Parathyroid adenoma (tissue), 2 donors: Measurements from ENCODE around the gene RGS6.

Source experiments
- H2AFZ ChIP-seq: fragments of 300-600 bp; sonication (generic); one replicate; pipeline ENCODE4 v1.7.0; 2017; ENCODE audit warnings: antibody characterized with exemption, mild to moderate bottlenecking
- H3K27ac ChIP-seq: fragments of 300-600 bp; sonication (generic); one replicate; pipeline ENCODE4 v1.7.0; 2017
- H3K27me3 ChIP-seq: fragments of 300-600 bp; sonication (generic); one replicate; pipeline ENCODE4 v1.7.0; 2017; ENCODE audit warnings: low read length; ENCODE audit not compliant: control insufficient read depth, insufficient read depth
- H3K36me3 ChIP-seq: fragments of 300-600 bp; sonication (generic); one replicate; pipeline ENCODE4 v1.7.0; 2017; ENCODE audit warnings: low read length; ENCODE audit not compliant: control insufficient read depth, insufficient read depth
- H3K4me1 ChIP-seq: fragments of 300-600 bp; sonication (generic); one replicate; pipeline ENCODE4 v1.7.0; 2017; ENCODE audit warnings: control low read depth
- H3K4me2 ChIP-seq: fragments of 300-600 bp; sonication (generic); one replicate; pipeline ENCODE4 v1.7.0; 2017; ENCODE audit warnings: low read length
- H3K4me3 ChIP-seq: fragments of 300-600 bp; sonication (generic); one replicate; pipeline ENCODE4 v1.7.0; 2017; ENCODE audit warnings: low read depth, low read length
- H3K79me2 ChIP-seq: fragments of 300-600 bp; sonication (generic); one replicate; pipeline ENCODE4 v1.7.0; 2017; ENCODE audit warnings: control low read depth
- H3K9ac ChIP-seq: fragments of 300-600 bp; sonication (generic); one replicate; pipeline ENCODE4 v1.7.0; 2017; ENCODE audit warnings: mild to moderate bottlenecking
- H3K9me3 ChIP-seq: fragments of 300-600 bp; sonication (generic); one replicate; pipeline ENCODE4 v1.7.0; 2017; ENCODE audit warnings: low read length; ENCODE audit not compliant: control insufficient read depth
- TF ChIP-seq, protein P1 (sequence below): fragments of 300-600 bp; sonication (generic); IDR thresholded peaks from one replicate; pipeline ENCODE4 v1.7.0; 2017; ENCODE audit warnings: antibody characterized with exemption, mild to moderate bottlenecking
- donor health status: primary hyperparathyroidism.

RGS6 gene

DNA sequence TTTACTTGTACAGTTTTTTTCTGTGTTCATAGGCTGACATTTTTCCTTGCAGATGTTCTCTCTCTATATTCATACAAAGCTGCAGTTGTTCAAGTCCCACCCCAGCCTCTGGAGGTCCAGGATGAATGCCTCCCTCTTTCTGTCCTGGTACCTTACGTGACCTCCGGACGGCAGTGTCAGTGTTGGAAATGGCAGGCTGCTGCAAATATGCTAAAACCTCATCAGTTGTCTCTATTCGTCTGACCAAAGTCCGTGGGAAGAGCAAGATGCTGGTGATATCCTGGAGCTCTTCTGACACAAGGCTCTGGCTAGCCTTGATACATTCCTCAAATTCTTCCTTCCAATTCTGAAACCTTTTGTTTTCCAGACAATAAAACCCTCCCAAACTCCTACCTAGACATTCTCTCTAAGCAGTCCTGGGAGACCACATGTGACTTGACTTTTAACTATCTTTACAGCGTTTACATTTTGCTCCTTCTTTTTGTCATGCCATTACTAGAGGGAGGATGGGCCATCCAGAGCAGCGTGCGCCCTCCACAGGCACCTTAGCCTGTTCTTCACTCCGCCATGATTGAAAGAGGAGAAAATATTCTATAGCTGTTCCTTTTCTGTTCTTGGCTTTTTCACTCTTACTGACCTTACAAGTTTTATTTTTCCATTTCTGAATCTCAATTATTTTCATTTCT, 143.6 kb downstream of the RGS6 start:
- Histone ChIP-seq H3K79me2 (no peaks in the 10 kb centered on the region), H3K9me3 (no peaks in the 10 kb centered on the region), H3K36me3 (no peaks in the 10 kb centered on the region), H3K27me3 (no peaks in the 10 kb centered on the region), H3K4me1 (no peaks in the 10 kb centered on the region), H3K9ac (no peak overlapping the region), H3K4me2 (no peak overlapping the region), H3K27ac (no peak overlapping the region), H2AFZ (no peak overlapping the region), H3K4me3 (no peak overlapping the region)
- TF ChIP-seq, protein P1, sequence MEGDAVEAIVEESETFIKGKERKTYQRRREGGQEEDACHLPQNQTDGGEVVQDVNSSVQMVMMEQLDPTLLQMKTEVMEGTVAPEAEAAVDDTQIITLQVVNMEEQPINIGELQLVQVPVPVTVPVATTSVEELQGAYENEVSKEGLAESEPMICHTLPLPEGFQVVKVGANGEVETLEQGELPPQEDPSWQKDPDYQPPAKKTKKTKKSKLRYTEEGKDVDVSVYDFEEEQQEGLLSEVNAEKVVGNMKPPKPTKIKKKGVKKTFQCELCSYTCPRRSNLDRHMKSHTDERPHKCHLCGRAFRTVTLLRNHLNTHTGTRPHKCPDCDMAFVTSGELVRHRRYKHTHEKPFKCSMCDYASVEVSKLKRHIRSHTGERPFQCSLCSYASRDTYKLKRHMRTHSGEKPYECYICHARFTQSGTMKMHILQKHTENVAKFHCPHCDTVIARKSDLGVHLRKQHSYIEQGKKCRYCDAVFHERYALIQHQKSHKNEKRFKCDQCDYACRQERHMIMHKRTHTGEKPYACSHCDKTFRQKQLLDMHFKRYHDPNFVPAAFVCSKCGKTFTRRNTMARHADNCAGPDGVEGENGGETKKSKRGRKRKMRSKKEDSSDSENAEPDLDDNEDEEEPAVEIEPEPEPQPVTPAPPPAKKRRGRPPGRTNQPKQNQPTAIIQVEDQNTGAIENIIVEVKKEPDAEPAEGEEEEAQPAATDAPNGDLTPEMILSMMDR = no peak

GRCh38 chr14:72081137-72081536, 148.9 kb downstream of the RGS6 start:
- Histone ChIP-seq H3K9me3 (no peaks in the 10 kb centered on the region), H3K36me3 (no peaks in the 10 kb centered on the region), H3K4me1 (no peaks in the 10 kb centered on the region), H3K27ac (no peak overlapping the region), H3K4me2 (no peak overlapping the region), H3K27me3 (no peaks in the 10 kb centered on the region), H3K79me2 (no peaks in the 10 kb centered on the region), H3K9ac (no peak overlapping the region), H3K4me3 (no peak overlapping the region), H2AFZ (no peak overlapping the region)
- TF ChIP-seq, protein P1 = no peak

DNA sequence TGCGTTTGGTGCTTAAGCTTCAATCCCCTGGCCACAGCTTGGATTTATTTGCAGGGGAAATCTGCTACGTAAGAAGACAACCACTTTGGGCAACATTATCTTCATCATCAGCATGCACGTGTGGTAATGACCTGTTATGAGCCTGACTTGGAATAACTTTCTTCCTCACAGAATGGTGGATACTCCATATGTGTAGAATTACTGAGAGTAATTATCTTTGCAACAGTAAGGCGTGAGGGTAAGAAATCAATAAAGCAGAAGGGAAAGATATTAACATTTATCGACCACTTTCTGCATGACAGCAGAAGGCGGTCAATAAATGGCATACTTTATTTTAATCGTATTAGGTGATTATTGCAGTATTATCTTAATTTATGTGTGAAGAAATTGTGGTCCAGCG, 152.7 kb downstream of the RGS6 start:
- Histone ChIP-seq H2AFZ (no peak overlapping the region), H3K27ac (no peak overlapping the region), H3K4me3 (no peak overlapping the region), H3K79me2 (no peaks in the 10 kb centered on the region), H3K9ac (no peak overlapping the region), H3K36me3 (no peaks in the 10 kb centered on the region), H3K4me2 (no peak overlapping the region), H3K27me3 (no peaks in the 10 kb centered on the region), H3K9me3 (no peaks in the 10 kb centered on the region), H3K4me1 (no peaks in the 10 kb centered on the region)
- TF ChIP-seq, protein P1 = no peak

- Histone ChIP-seq H3K36me3 (no peaks in the 10 kb centered on the region), H3K4me3 (no peak overlapping the region), H3K27me3 (no peaks in the 10 kb centered on the region), H3K9ac (no peak overlapping the region), H3K27ac (no peak overlapping the region), H3K79me2 (no peaks in the 10 kb centered on the region), H3K9me3 (no peaks in the 10 kb centered on the region), H2AFZ (no peak overlapping the region), H3K4me1 (no peaks in the 10 kb centered on the region), H3K4me2 (no peak overlapping the region)
- TF ChIP-seq, protein P1 = no peak
Measured at GRCh38 chr14:72089625-72090024, 157.4 kb downstream of the RGS6 start.
